Panc1 (cell line): ENCODE measurements around the gene SLC25A6. TPM values are rescaled to one million over a fixed set of nuclear protein-coding genes. Genes with fewer than 3 reads are reported as not detected.

ENCODE experiments used
- ATAC-seq: fragments of 200-7000 bp; cut with Tn5 transposase; 2 replicates; pipeline ENCODE4 v1.9.1; 2020; ENCODE audit warnings: mild to moderate bottlenecking, moderate library complexity
- Bru-seq: library from RNA; stranded (reverse); fragments of 400-500 nt; gene quantifications from one replicate; lab custom pipeline; 2021; lab: Mats Ljungman, UMichigan
- BruChase-seq, 2 experiments: library from RNA; stranded (reverse); fragments of 400-500 nt; gene quantifications; one replicate each; lab custom pipeline; 2021; lab: Mats Ljungman, UMichigan
- BruUV-seq: library from RNA; stranded (reverse); fragments of 400-500 nt; replicated peaks from 2 replicates; lab custom pipeline; 2021; lab: Mats Ljungman, UMichigan
- CTCF ChIA-PET: fragments of 300-600 bp; sonication (Branson Sonifier 250); formaldehyde crosslinking; loops from one replicate; lab custom pipeline; 2022; ENCODE audit warnings: antibody characterized with exemption; lab: Charles Lee
- POLR2A ChIA-PET: fragments of 300-600 bp; sonication (Branson Sonifier 250); formaldehyde crosslinking; loops from one replicate; lab custom pipeline; 2022; ENCODE audit warnings: antibody characterized with exemption; lab: Charles Lee
- DNase-seq: peaks from one replicate; pipeline ENCODE4 v3.0.0-alpha.2; 2010; ENCODE audit warnings: low read depth, low spot score
- H3K27ac ChIP-seq: 2 replicates; pipeline ENCODE4 v1.5.1; 2011; ENCODE audit warnings: mild to moderate bottlenecking, low read length, inconsistent platforms
- H3K27me3 ChIP-seq: fragments of 200-500 bp; sonication (Bioruptor generic); 2 replicates; pipeline ENCODE4 v1.6.0; 2014; ENCODE audit warnings: low read length, inconsistent platforms; ENCODE audit not compliant: control insufficient read depth, insufficient read depth
- H3K36me3 ChIP-seq: fragments of 200-500 bp; sonication (Bioruptor generic); 2 replicates; pipeline ENCODE4 v1.5.1; 2014; ENCODE audit warnings: inconsistent platforms, mild to moderate bottlenecking, low read length, moderate library complexity; ENCODE audit not compliant: control insufficient read depth, insufficient read depth
- H3K4me1 ChIP-seq: 2 replicates; pipeline ENCODE4 v1.5.1; 2011; ENCODE audit warnings: inconsistent platforms, mild to moderate bottlenecking, low read length, moderate library complexity; ENCODE audit not compliant: control insufficient read depth, insufficient read depth
- H3K4me3 ChIP-seq, 2 experiments: 2 replicates each; pipeline ENCODE4 v1.5.1; 2011 to 2012; ENCODE audit warnings: low read depth in 2 of 2, low read length in 2 of 2, mild to moderate bottlenecking in 2 of 2, inconsistent platforms in 1 of 2, moderate library complexity in 1 of 2
- H3K9me3 ChIP-seq: fragments of 200-500 bp; sonication (Bioruptor generic); 2 replicates; pipeline ENCODE4 v1.5.1; 2014; ENCODE audit warnings: low read depth, mild to moderate bottlenecking, inconsistent platforms, low read length, moderate library complexity; ENCODE audit not compliant: control insufficient read depth, insufficient read depth
- CTCF ChIP-seq: fragments of 450-650 bp; IDR thresholded peaks from 2 replicates; pipeline ENCODE4 v1.5.1; 2017; ENCODE audit warnings: mild to moderate bottlenecking
- POLR2AphosphoS5 ChIP-seq: IDR thresholded peaks from 2 replicates; pipeline ENCODE4 v1.6.1; 2012; ENCODE audit warnings: mild to moderate bottlenecking, low read depth, low read length, moderate library complexity
- REST ChIP-seq, 2 experiments: IDR thresholded peaks; 2 replicates each; pipeline ENCODE4 v1.6.1; 2011 to 2012; ENCODE audit warnings: low read depth in 2 of 2, control low read depth in 1 of 2, low read length in 1 of 2, mild to moderate bottlenecking in 1 of 2, moderate library complexity in 1 of 2; ENCODE audit not compliant: insufficient read depth in 1 of 2
- SIN3A ChIP-seq: IDR thresholded peaks from 2 replicates; pipeline ENCODE4 v1.6.1; 2012; ENCODE audit warnings: low read depth, mild to moderate bottlenecking, low read length, moderate library complexity, borderline replicate concordance; ENCODE audit not compliant: insufficient read depth
- TCF7L2 ChIP-seq: IDR thresholded peaks from 2 replicates; pipeline ENCODE4 v1.6.1; 2011; ENCODE audit warnings: mild to moderate bottlenecking, low read depth, low read length, inconsistent platforms
- in situ Hi-C: cut with HindIII; loops from 2 replicates; pipeline ENCODE4 v1.10.0; 2016; ENCODE audit warnings: low sequenced_read_pairs, low pct_unique_long_range_greater_than_20kb
- intact Hi-C: fragments of 100-400 bp; cut with micrococcal nuclease; formaldehyde crosslinking; loops from one replicate; pipeline ENCODE4 v1.10.0; 2022; ENCODE audit not compliant: unreplicated experiment
- long read RNA-seq: library from polyadenylated mRNA; unstranded; transcript quantifications from one replicate; pipeline ENCODE4 v2.0.0, GENCODE V29; 2021; ENCODE audit not compliant: unreplicated experiment
- polyA plus RNA-seq: library from polyadenylated mRNA; unstranded; fragments of >200 nt; gene quantifications from one replicate; pipeline ENCODE4 v1.2.1, GENCODE V29; 2012; ENCODE audit warnings: missing spikeins; ENCODE audit not compliant: insufficient read length
- total RNA-seq: library from RNA; stranded (reverse); gene quantifications from one replicate; pipeline ENCODE4 v1.2.1, GENCODE V29; 2021; ENCODE audit not compliant: unreplicated experiment

Gene SLC25A6
- 125 TPM for total RNA-seq
- 475 TPM for polyA plus RNA-seq
- Bru-seq, nascent RNA: percentile 90 among the genes with signal in this experiment
- BruChase-seq, experiment 1, labeled RNA remaining after a 2-hour chase: percentile 87 among the genes with signal in this experiment
- BruChase-seq, experiment 2, labeled RNA remaining after a 6-hour chase: percentile 95 among the genes with signal in this experiment
- long read RNA-seq, transcript SLC25A6-201 (4 exons, 2,062 nt): major isoform, 246 of 461 reads
- long read RNA-seq, partial matches to known transcripts: 185 of 461 reads
- long read RNA-seq, other reads (novel, unspliced or antisense): 30 of 461 reads

- no peak for TF ChIP-seq SIN3A
- peak; percentile 71 for TF ChIP-seq POLR2AphosphoS5
- TF ChIP-seq TCF7L2: peak; percentile 28; the same call in 1 of the 2 replicates
- peak in 1 of 2 experiments; percentile 15; a peak in 1 of 4 replicates for TF ChIP-seq REST (IDR thresholded peaks at IDR 0.05; ENCODE audit: insufficient read depth in 1 of 2, low read depth in 2 of 2, low read length in 1 of 2)
- no peak for TF ChIP-seq CTCF
- ChIA-PET CTCF (no interaction called here), POLR2A (no interaction called here)
- intact Hi-C loops: no loop called here
- Histone ChIP-seq H3K4me3 (peak within 1 kb of the TSS; percentile 76 to 78), H3K36me3 (peaks cover 3% of the 10 kb centered on the region; the same call in 1 of the 2 replicates), H3K27me3 (no peaks in the 10 kb centered on the region), H3K27ac (peak within 1 kb of the TSS; percentile 88), H3K9me3 (no peaks in the 10 kb centered on the region), H3K4me1 (peaks cover 3% of the 10 kb centered on the region; the same call in 1 of the 2 replicates)
- in situ Hi-C loops: no loop called here
- peak; percentile 30 for DNase-seq
- no TSS peak for BruUV-seq
- ATAC-seq: peak; percentile 95
Observed at GRCh38 chrX:1391707-1392375, at the start of gene SLC25A6. TSS of gene SLC25A6 (minus strand) at chrX:1392113. CDS start at chrX:1392009, 104 bp downstream.

GRCh38 chrX:1440506-1440905, 48.6 kb upstream of the SLC25A6 start:
- no peaks in the 10 kb centered on the region for H3K9me3 ChIP-seq
- ChIA-PET CTCF (no interaction called here), POLR2A (no interaction called here)
- no TSS peak for BruUV-seq
- no peaks in the 10 kb centered on the region for H3K36me3 ChIP-seq
- intact Hi-C loops: no loop called here
- in situ Hi-C loops: no loop called here
- H3K27ac ChIP-seq: no peak overlapping the region
- H3K4me3 ChIP-seq: no peak overlapping the region
- no peak for TF ChIP-seq SIN3A
- TF ChIP-seq POLR2AphosphoS5: no peak
- TF ChIP-seq TCF7L2: no peak
- no peak for TF ChIP-seq REST (IDR thresholded peaks at IDR 0.05; ENCODE audit: insufficient read depth in 1 of 2, low read depth in 2 of 2, low read length in 1 of 2)
- TF ChIP-seq CTCF: no peak
- no peaks in the 10 kb centered on the region for H3K27me3 ChIP-seq
- no peak for DNase-seq
- no peaks in the 10 kb centered on the region for H3K4me1 ChIP-seq
- ATAC-seq: no peak
